ENCODE data around the gene PUSL1. TPM values are rescaled to one million over a fixed set of nuclear protein-coding genes. Genes with fewer than 3 reads are reported as not detected.

PUSL1 gene
- total and polyA plus RNA-seq, 2 of the 13 experiments (the other 11 are each of a cell fraction or from before 2014, with no cell fraction given): 8.3 to 22.2 TPM

- TF ChIP-seq TCF12 (IDR thresholded peaks at IDR 0.05) (no peak), TCF12 (CRISPR knock-in tag; IDR thresholded peaks at IDR 0.05) (no peak), ZNF850 (CRISPR knock-in tag; conservative IDR thresholded peaks at IDR 0.05) (no peak), NBN (conservative IDR thresholded peaks at IDR 0.05) (no peak), PCBP1 (IDR thresholded peaks at IDR 0.05; ENCODE audit: borderline replicate concordance, low read depth, low read length) (no peak), ZKSCAN8 (CRISPR knock-in tag; IDR thresholded peaks at IDR 0.05; ENCODE audit: borderline replicate concordance) (no peak), ZEB1 (IDR thresholded peaks at IDR 0.05; ENCODE audit: insufficient replicate concordance, low read depth) (no peak), RAD51 (IDR thresholded peaks at IDR 0.05; ENCODE audit: borderline replicate concordance) (no peak), RAD21 (CRISPR knock-in tag; IDR thresholded peaks at IDR 0.05) (no peak), SMARCE1 (IDR thresholded peaks at IDR 0.05; ENCODE audit: borderline replicate concordance) (no peak), RORA (CRISPR knock-in tag; IDR thresholded peaks at IDR 0.05) (no peak), ZNF589 (CRISPR knock-in tag; conservative IDR thresholded peaks at IDR 0.05) (no peak), MIXL1 (CRISPR knock-in tag; IDR thresholded peaks at IDR 0.05) (no peak), ZNF510 (CRISPR knock-in tag; IDR thresholded peaks at IDR 0.05; ENCODE audit: low read depth) (no peak), SAP130 (CRISPR knock-in tag; IDR thresholded peaks at IDR 0.05; ENCODE audit: low read depth) (peak; percentile 73), THAP11 (CRISPR knock-in tag; IDR thresholded peaks at IDR 0.05) (peak; percentile 40; the same call in 1 of the 2 replicates), ELF1 (CRISPR knock-in tag; IDR thresholded peaks at IDR 0.05) (no peak), ZBTB49 (CRISPR knock-in tag; IDR thresholded peaks at IDR 0.05; ENCODE audit: borderline replicate concordance) (no peak), JUNB (CRISPR knock-in tag; IDR thresholded peaks at IDR 0.05; ENCODE audit: borderline replicate concordance) (no peak), TSC22D2 (CRISPR knock-in tag; IDR thresholded peaks at IDR 0.05; ENCODE audit: borderline replicate concordance) (no peak), TFAP4 (IDR thresholded peaks at IDR 0.05; ENCODE audit: borderline replicate concordance, low read depth) (no peak), HNF4G (IDR thresholded peaks at IDR 0.05; ENCODE audit: borderline replicate concordance, low read depth, low read length) (peak; percentile 11; the same call in 1 of the 2 replicates), HNF4G (CRISPR knock-in tag; IDR thresholded peaks at IDR 0.05; ENCODE audit: borderline replicate concordance, low read depth) (no peak; the same call in 1 of the 2 replicates), GMEB1 (CRISPR knock-in tag; IDR thresholded peaks at IDR 0.05; ENCODE audit: borderline replicate concordance) (no peak), ZNF772 (CRISPR knock-in tag; IDR thresholded peaks at IDR 0.05) (no peak), JUND (CRISPR knock-in tag; IDR thresholded peaks at IDR 0.05) (no peak)
These were observed 20.9 kb upstream of the PUSL1 start (continued) for GRCh38 chr1:1287288-1288110.

Measured in HepG2 (cell line).